ENCODE measurements around the gene TAS2R41.

DNA sequence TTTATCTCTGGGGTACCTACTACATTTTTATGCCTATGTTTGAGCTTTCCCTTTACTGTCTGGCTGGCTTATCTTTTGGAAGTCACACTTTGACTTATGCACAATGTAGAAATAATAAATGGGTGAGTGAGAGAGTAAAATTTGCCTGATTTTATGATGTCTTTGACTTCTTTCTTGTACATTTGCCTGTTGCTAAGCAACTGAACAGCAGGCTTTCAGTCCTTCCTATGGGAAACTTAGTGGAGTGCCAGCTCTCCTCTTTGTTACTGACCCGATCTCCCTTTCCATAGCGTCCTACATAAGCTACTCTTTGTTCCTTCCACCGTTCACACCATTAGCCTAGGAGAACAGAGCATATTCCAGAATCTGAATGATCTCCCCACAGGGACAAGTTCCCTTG is 30.2 kb upstream of the TAS2R41 start:
- TF ChIP-seq CTCF (tag by site-specific recombination; IDR thresholded peaks at IDR 0.05) = no peak
- no peak for TF ChIP-seq ZBTB1 (tag by site-specific recombination; IDR thresholded peaks at IDR 0.05)
- TF ChIP-seq MEIS1 (CRISPR knock-in tag; IDR thresholded peaks at IDR 0.05; ENCODE audit: borderline replicate concordance) = no peak
- TF ChIP-seq ZBTB7A (tag by site-specific recombination; IDR thresholded peaks at IDR 0.05; ENCODE audit: low read depth) = no peak
- TF ChIP-seq YY1 (tag by site-specific recombination; IDR thresholded peaks at IDR 0.05) = no peak
- no peak for TF ChIP-seq ZNF416 (tag by site-specific recombination; IDR thresholded peaks at IDR 0.05)
- no peak for TF ChIP-seq ZFP3 (tag by site-specific recombination; IDR thresholded peaks at IDR 0.05; ENCODE audit: low read depth)
- TF ChIP-seq ZNF654 (tag by site-specific recombination; IDR thresholded peaks at IDR 0.05; ENCODE audit: low read depth) = no peak
- TF ChIP-seq PRDM10 (tag by site-specific recombination; IDR thresholded peaks at IDR 0.05) = no peak
